Measurements from ENCODE around the gene LPGAT1.
"Not testable (repeated sequence)": the region's sequence is repeated elsewhere in the genome, so short reads cannot be mapped to it uniquely, and the experiment has no call there.

LPGAT1 gene

GRCh38 chr1:211731456-211732292, 98.9 kb downstream of the LPGAT1 start:
- DNase-seq: no peak

DNA sequence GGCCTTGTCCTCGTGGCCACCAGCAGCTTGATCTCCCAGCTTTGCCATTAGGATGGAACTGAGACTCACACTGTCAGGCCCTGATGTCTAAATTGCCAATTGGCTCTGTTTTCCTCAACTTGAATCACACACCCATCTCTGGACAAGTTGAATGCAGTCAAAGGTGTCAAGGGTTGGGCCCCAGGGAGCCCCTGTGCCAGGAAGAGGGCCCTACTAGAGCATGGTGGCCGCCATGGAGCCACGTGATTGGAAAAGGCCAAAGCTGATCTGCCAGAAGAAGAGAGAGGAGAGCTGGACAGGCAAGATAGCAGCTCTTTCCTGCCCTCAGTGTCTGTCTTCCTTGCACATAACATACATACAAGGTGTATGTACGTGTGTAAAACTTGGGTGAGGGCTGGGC, 100.2 kb downstream of the LPGAT1 start:
- no peak for DNase-seq

DNA sequence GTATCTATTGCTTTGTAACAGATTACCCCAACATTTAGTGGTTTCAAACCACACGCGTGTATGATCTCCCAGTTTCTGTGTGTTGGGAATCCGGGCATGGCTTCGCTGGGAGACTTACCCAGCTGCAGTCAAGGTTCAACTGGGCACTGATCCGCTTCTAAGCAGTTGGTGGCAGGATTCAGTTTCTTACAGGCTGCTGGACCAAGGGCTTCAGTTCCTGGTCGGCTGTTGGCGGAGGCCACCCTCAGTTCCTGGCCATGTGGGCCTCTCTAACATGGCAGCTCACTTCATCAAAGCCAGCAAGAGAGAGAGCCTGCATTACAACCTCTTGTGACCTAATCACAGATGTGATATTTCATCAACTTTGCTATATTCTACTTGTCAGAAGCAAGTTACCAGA, 101.3 kb downstream of the LPGAT1 start:
- DNase-seq: no peak

DNA sequence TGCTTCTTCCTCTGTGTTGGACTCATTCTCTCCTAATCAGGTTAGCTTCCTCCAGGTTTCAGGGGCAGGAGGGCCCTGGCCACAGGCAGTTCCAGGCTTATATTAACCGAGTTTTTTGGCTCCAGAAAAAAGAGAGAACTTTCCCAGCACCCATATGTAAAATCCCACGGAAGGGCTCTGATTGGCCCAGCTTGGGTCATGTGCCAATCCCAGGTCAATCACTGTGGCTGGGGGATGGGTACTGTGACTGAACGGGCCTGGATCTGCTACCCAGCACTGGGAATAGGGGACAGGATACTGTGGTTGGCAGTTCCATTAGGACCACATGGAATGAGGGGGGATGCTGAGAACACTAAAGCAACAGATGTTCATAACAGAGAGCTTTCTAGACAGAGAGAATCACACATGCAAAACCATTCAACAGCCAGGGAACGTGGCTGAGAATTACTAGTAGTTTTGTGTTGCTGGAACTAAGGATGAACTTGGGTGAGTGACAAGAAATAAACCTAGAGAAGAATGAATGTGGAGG, 104.0 kb downstream of the LPGAT1 start:
- DNase-seq: no peak

- DNase-seq: no peak
Measured at GRCh38 chr1:211724687-211725196, 105.8 kb downstream of the LPGAT1 start.

GRCh38 chr1:211723273-211723672, 107.3 kb downstream of the LPGAT1 start:
- no peak for DNase-seq

GRCh38 chr1:211722277-211723175, 108.0 kb downstream of the LPGAT1 start:
- DNase-seq: no peak

DNA sequence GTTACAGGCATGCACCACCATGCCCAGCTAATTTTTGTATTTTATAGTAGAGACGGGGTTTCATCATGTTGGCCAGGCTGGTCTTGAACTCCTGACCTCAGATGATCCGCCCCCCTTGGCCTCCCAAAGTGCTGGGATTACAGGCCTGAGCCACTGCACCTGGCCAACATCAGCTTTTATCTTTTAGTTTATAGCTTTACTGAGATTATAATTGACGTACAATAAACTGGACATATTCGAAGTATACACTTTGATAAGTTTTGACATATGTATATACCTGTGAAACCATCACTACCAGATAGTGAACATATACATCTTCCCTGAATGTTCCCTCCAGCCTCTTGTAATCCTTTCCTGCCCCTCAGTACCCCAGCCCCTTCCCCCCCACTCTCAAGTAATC, 114.0 kb downstream of the LPGAT1 start:
- not testable (repeated sequence) for DNase-seq

- DNase-seq: no peak
Measured at GRCh38 chr1:211715971-211716370, 114.6 kb downstream of the LPGAT1 start.

DNA sequence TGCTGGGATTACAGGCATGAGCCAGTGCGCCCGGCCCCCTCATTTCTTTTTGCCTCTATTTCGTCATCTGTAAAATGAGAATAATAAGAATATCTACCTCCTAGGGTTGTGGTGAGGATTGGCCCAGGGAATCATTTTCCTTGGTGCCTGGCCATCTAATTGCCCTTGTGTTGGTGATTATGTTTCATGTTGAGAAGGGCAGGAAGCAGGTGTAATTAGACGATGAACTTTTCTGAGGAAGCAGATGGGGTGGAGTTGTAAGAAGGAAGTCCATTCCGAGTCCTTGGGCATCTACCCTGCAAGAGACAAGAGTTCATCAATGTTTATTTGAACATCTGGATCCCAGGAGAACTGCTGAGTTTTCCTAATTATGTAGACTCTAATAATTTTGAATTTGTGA, 116.4 kb downstream of the LPGAT1 start:
- DNase-seq: no peak

DNA sequence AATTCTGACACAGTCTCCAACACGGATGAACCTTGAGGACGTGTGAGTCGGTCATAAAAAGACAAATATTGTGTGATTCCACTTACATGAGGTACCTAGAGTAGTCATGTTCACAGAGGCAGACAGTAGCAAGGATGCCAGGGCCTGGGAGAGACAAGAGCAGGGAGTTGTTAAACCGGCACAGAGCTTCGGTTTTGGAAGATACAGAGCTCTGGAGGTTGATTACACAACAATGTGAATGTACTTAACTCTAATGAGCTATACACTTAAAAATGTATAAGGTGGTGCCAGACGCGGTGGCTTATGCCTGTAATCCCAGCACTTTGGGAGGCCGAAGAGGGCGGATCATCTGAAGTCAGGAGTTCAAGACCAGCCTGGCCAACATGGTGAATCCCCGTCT, 117.3 kb downstream of the LPGAT1 start:
- DNase-seq: no peak

DNA sequence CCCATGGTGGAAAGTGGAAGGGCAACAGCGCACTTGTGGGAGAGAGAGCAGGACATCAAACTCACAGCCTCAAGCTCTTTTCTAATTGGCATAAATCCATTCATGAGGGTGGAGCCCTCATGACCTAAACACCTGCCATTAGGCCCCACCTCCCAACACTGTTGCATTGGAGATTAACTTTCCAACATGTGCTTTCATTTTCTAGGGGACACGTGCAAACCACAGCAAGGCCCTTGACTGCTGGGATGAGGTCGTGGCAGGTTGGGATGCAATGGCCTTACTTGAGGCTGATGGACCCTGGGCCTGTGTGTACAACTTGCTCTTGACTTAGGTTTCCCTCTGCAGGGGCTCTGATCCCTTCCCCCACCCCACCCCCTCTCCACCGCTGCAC, 119.3 kb downstream of the LPGAT1 start:
- DNase-seq: no peak

DNA sequence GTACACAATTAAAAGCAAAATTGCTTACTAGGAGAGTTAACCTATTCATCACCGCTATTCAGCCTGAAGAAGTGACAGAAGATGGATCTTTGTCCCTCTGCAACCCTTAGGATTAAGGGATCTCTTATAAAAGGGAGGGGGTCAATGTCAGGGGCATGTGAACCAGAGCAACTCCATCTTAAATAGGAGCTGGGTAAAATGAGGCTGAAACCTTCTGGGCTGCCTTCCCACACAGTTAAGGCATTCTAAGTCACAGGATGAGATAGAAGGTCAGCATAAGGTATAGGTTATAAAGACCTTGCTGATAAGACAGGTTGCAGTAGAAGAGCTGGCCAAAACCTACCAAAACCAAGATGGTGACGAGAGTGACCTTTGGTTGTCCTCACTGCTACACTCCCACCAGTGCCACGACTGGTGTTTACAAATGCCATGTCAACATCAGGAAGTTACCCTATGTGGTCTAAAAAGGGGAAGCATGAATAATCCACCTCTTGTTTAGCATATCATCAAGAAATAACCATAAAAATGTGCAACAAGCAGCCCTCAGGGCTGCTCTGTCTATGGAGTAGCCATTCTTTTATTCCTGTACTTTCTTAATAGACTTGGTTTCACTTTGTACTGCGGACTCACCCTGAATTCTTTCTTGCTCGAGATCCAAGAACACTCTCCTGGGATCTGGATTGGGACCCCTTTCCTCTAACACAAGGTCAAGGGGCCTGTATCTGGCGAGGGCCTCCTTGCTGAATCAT, 119.8 kb downstream of the LPGAT1 start:
- no peak for DNase-seq

DNA sequence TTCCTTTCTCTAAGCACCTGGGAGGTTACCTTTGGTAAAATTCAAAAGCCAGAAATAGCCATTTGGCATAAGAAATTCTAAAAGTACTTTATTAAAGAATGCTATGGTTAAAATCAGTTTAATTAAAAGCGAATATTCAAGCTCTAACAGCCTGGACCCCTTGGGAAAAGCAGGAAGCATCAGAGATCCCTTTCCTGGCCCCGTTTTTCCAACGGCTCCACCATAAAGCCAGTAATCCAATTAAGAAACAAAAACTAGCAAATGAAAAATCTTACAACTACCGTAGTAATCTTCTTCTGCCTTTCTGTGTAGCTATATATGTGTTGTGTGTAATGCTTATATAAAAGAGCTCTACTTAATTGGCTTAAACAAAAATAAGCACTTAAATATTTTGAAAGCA, 121.6 kb downstream of the LPGAT1 start:
- no peak for DNase-seq

DNA sequence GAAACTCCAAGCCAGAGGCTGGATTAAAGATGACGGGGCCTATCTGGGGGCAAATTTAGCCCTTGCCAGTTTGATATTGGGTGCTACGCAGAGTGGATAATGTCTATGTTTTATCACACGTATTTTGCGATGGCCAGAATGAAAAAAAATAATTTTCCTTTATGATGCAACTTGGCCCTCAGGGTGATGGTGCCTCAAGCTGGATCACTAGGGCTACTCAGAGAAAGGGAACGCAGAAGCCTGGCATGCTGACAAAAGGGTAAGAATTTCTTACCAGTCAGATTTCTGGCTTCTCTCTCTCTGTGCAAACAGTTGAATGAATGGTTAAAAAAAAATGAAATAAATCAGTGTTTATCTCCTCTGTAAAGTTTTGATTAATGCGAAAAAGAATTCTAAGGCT, 122.6 kb downstream of the LPGAT1 start:
- DNase-seq: no peak

GRCh38 chr1:211705467-211706091, 125.0 kb downstream of the LPGAT1 start:
- DNase-seq: no peak

DNA sequence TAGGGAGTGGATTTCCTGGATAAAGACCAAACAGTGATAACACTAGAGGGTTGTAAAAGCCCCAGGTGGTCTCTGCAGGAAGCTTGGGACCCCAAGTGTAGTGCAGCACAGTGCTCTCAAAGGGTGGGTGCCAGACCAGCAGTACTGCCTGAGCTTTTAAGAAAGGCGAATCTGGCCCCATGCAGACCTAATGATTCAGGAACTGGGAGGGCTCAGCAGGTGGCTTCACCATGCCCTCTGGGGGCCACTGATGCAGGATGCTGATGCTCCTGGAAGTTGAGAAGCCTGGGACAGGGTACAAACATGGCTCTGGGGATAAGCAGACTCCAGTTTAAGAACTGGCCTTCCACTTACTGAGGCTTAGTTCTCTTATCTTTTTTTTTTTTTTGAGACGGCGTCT, 126.0 kb downstream of the LPGAT1 start:
- no peak for DNase-seq

- no peak for DNase-seq
Measured at GRCh38 chr1:211703812-211704537, 126.6 kb downstream of the LPGAT1 start.

DNA sequence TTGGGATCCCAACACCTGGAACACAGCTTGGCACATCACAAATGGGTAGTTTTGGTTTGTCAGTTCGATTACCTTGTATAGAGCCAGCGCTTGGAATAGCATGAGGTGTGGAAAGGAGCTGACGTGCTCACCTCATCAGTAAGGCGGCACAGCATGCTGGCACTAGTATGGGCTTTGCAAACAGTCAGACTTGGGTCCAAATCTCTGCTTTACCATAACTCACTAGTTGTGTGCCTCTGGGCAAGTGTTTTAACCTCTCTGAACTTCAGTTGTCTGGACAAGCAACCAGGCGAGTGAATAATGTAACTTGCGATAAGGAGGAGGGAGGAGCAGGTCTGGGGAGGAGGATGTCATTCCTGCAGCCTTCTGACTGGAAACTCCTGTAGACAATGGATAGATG, 128.8 kb downstream of the LPGAT1 start:
- DNase-seq: no peak

DNA sequence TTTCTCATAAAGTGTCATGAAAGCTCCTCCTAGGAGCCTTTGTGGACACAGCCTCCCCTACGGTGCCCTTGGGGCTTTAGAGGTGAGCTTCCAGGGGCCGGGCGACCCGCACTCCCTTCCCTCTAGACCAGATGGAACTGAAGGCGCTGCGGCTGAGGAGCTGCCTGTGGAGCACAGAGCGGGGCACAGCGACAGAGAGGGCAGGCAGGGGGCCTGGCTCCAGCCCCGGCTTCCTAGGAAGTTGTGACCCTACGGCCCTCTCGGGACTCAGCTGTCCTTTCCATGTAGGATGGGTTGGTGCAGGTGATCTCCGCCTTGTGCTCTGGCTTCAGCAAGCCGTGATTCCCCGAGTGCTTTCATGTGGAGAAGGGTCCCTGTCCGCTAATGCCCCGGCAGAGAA, 131.5 kb downstream of the LPGAT1 start:
- DNase-seq: no peak

GRCh38 chr1:211698161-211699026, 132.2 kb downstream of the LPGAT1 start:
- peak; percentile 96 for DNase-seq

Data from activated CD8-positive, alpha-beta memory T cell treated with anti-CD3 and anti-CD28 coated beads for 24 hours (primary cell).